ENCODE data around the gene TPO. TPM values are rescaled to one million over a fixed set of nuclear protein-coding genes. Genes with fewer than 3 reads are reported as not detected.

Gene TPO
- total and polyA plus RNA-seq, 2 experiments from 2014 or later, result 0.37 TPM; not detected in 1

DNA sequence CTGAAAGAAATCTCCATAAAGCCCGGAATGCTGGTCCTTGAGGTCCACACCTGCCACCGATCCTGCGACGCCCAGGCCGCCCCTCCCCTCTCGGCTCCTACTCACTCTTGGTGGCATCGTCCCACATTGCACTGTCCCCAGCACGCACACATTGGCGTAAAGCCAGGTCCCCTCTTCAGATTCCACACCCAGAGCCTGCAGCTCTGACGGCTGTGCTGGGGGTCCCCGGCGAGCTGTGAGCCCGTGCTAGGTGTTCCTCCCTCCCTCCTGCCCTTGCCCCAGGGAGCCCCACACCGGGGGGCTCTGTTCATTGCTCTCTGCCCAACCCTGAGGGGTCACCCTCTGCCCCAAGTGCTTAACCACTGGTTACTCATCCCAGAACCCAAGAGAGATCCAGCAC is 8.5 kb downstream of the TPO start:
- Histone ChIP-seq H3K4me2 (no peak overlapping the region), H4K20me1 (ENCODE audit: insufficient read depth, poor library complexity, severe bottlenecking) (no peaks in the 10 kb centered on the region), H3K36me3 (replicated peaks; ENCODE audit: insufficient read depth, low read depth) (no peaks in the 10 kb centered on the region), H2AFZ (no peak overlapping the region), H3K27me3 (no peaks in the 10 kb centered on the region), H3K27ac (no peak overlapping the region), H3K9me2 (replicated peaks; ENCODE audit: insufficient read depth) (no peaks in the 10 kb centered on the region), H3K4me1 (ENCODE audit: insufficient read depth) (no peaks in the 10 kb centered on the region), H3K4me3 (no peak overlapping the region), H3K9me3 (ENCODE audit: low read depth) (no peaks in the 10 kb centered on the region), H3K79me2 (no peaks in the 10 kb centered on the region)
- TF ChIP-seq EZH2phosphoT487 (IDR thresholded peaks at IDR 0.05; ENCODE audit: low read depth, severe bottlenecking, unreplicated experiment) (no peak), EZH2 (IDR thresholded peaks at IDR 0.05; ENCODE audit: borderline replicate concordance) (no peak)
- TF ChIP-seq, protein P1, sequence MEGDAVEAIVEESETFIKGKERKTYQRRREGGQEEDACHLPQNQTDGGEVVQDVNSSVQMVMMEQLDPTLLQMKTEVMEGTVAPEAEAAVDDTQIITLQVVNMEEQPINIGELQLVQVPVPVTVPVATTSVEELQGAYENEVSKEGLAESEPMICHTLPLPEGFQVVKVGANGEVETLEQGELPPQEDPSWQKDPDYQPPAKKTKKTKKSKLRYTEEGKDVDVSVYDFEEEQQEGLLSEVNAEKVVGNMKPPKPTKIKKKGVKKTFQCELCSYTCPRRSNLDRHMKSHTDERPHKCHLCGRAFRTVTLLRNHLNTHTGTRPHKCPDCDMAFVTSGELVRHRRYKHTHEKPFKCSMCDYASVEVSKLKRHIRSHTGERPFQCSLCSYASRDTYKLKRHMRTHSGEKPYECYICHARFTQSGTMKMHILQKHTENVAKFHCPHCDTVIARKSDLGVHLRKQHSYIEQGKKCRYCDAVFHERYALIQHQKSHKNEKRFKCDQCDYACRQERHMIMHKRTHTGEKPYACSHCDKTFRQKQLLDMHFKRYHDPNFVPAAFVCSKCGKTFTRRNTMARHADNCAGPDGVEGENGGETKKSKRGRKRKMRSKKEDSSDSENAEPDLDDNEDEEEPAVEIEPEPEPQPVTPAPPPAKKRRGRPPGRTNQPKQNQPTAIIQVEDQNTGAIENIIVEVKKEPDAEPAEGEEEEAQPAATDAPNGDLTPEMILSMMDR (IDR thresholded peaks at IDR 0.05; ENCODE audit: poor library complexity), result no peak
- no peak for DNase-seq (ENCODE audit: low spot score)
- WGBS (ENCODE audit: low lambda C conversion rate, missing lambda C conversion rate), result 88% methylated on average over 14 of the region's 14 CpGs

DNA sequence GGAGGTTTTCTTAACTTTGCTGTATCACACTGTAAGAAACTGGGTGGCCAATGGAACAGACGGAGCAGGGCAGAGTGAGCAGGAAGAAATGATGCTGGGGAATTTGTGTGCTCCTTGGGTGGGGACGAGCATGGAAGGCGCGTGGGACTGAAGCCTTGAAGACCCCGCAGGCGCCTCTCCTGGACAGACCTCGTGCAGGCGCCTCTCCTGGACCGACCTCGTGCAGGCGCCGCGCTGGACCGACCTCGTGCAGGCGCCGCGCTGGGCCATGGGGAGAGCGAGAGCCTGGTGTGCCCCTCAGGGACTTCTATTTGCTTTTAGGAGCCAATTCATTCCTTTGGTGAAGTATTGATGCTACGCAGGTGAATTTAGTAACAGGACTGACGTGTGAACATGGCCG is 8.9 kb downstream of the TPO start:
- Histone ChIP-seq H3K27me3 (no peaks in the 10 kb centered on the region), H2AFZ (no peak overlapping the region), H3K4me3 (no peak overlapping the region), H3K9me3 (ENCODE audit: low read depth) (no peaks in the 10 kb centered on the region), H3K4me2 (no peak overlapping the region), H4K20me1 (ENCODE audit: insufficient read depth, poor library complexity, severe bottlenecking) (no peaks in the 10 kb centered on the region), H3K36me3 (replicated peaks; ENCODE audit: insufficient read depth, low read depth) (no peaks in the 10 kb centered on the region), H3K27ac (no peak overlapping the region), H3K4me1 (ENCODE audit: insufficient read depth) (no peaks in the 10 kb centered on the region), H3K79me2 (no peaks in the 10 kb centered on the region), H3K9me2 (replicated peaks; ENCODE audit: insufficient read depth) (no peaks in the 10 kb centered on the region)
- WGBS (ENCODE audit: low lambda C conversion rate, missing lambda C conversion rate), result 95% methylated on average over 22 of the region's 22 CpGs
- TF ChIP-seq EZH2phosphoT487 (IDR thresholded peaks at IDR 0.05; ENCODE audit: low read depth, severe bottlenecking, unreplicated experiment) (no peak), EZH2 (IDR thresholded peaks at IDR 0.05; ENCODE audit: borderline replicate concordance) (no peak)
- TF ChIP-seq, protein P1 (IDR thresholded peaks at IDR 0.05; ENCODE audit: poor library complexity), result no peak
- DNase-seq (ENCODE audit: low spot score), result no peak

GRCh38 chr2:1422716-1423285 is 9.5 kb downstream of the TPO start:
- H3K36me3 ChIP-seq (replicated peaks; ENCODE audit: insufficient read depth, low read depth), result no peaks in the 10 kb centered on the region
- H3K27me3 ChIP-seq, result no peaks in the 10 kb centered on the region
- no peak overlapping the region for H2AFZ ChIP-seq
- 89% methylated on average over 26 of the region's 26 CpGs for WGBS (ENCODE audit: low lambda C conversion rate, missing lambda C conversion rate)
- no peaks in the 10 kb centered on the region for H3K9me2 ChIP-seq (replicated peaks; ENCODE audit: insufficient read depth)
- H3K79me2 ChIP-seq, result no peaks in the 10 kb centered on the region
- no peaks in the 10 kb centered on the region for H3K9me3 ChIP-seq (ENCODE audit: low read depth)
- no peak overlapping the region for H3K4me3 ChIP-seq
- no peak overlapping the region for H3K27ac ChIP-seq
- DNase-seq (ENCODE audit: low spot score), result no peak
- H3K4me1 ChIP-seq (ENCODE audit: insufficient read depth), result no peaks in the 10 kb centered on the region
- TF ChIP-seq, protein P1 (IDR thresholded peaks at IDR 0.05; ENCODE audit: poor library complexity), result no peak
- no peak overlapping the region for H3K4me2 ChIP-seq
- H4K20me1 ChIP-seq (ENCODE audit: insufficient read depth, poor library complexity, severe bottlenecking), result no peaks in the 10 kb centered on the region

DNA sequence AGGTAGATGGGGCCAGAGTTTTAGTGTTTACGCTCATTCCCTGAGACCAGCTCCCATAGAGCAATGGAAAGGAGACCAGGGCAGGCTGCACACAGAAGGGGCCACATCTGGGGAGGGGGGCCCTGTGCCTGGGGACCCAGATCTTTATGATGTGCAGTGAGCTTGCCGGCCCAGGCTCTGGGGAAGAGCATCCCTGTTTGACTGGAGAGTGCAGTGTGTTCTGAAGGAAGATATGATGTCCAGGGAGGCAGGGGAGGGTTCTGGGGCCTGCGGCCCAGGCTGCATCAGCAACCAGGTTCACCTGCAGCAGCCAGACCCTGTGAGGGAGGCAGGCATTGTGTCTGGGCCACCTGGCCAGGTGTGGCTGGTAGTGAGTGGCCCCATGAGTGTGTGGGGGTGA is 13.8 kb downstream of the TPO start:
- Histone ChIP-seq H3K9me3 (ENCODE audit: low read depth) (no peaks in the 10 kb centered on the region), H3K4me2 (no peak overlapping the region), H4K20me1 (ENCODE audit: insufficient read depth, poor library complexity, severe bottlenecking) (no peaks in the 10 kb centered on the region), H2AFZ (no peak overlapping the region), H3K27ac (no peak overlapping the region), H3K4me3 (no peak overlapping the region), H3K79me2 (no peaks in the 10 kb centered on the region), H3K27me3 (no peaks in the 10 kb centered on the region), H3K9me2 (replicated peaks; ENCODE audit: insufficient read depth) (no peaks in the 10 kb centered on the region), H3K36me3 (replicated peaks; ENCODE audit: insufficient read depth, low read depth) (no peaks in the 10 kb centered on the region), H3K4me1 (ENCODE audit: insufficient read depth) (no peaks in the 10 kb centered on the region)
- DNase-seq (ENCODE audit: low spot score), result no peak
- no peak for TF ChIP-seq EZH2 (IDR thresholded peaks at IDR 0.05; ENCODE audit: borderline replicate concordance)
- no peak for TF ChIP-seq EZH2phosphoT487 (IDR thresholded peaks at IDR 0.05; ENCODE audit: low read depth, severe bottlenecking, unreplicated experiment)
- TF ChIP-seq, protein P1 (IDR thresholded peaks at IDR 0.05; ENCODE audit: poor library complexity), result no peak
- 93% methylated on average over 3 of the region's 3 CpGs for WGBS (ENCODE audit: low lambda C conversion rate, missing lambda C conversion rate)

Measured in hepatocyte (in vitro differentiated cells).